ENCODE results near the gene AMDHD2. TPM values are rescaled to one million over a fixed set of nuclear protein-coding genes. Genes with fewer than 3 reads are reported as not detected.
"Not testable (repeated sequence)": the region's sequence is repeated elsewhere in the genome, so short reads cannot be mapped to it uniquely, and the experiment has no call there.

Gene AMDHD2
- total RNA-seq, 2 experiments from 2014 or later = 34.6 to 35.4 TPM

DNA sequence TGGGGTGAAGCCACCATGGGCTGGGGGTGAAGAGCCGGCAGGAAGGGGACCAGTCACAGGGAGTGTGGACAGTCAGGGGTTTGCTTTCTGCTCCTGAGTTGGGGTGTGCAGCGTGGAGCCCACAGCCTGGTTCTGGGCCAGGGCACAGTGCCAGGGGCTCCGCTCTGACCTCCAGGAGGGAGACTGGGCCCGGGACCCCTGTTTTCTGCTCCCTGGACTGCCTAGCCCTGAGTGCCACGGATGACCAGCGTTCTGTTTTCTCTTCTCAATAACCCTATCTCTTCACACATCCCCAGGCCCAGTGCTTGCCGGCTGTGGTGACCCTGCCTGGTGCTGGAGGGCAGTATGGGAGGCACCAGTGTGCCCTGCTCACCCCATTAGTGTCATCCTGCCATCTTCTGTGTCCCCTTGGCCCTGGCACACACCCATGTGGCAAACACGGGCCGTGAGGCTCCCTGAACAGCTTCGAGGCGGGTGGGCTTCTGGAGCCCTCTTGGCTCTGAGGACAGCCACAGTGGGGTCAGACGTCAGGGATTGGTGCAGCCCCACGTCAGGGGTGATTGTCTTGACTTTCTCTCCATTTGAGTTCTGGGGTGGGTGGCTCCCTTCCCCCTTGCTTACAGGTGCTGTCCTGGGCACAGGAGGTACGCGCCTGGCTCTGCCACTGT, 9.9 kb downstream of the AMDHD2 start:
- DNase-seq = no peak
- Mint-ChIP-seq H3K27ac (peak overlapping the region; percentile 58), H3K36me3 (peaks cover 2% of the 10 kb centered on the region)

DNA sequence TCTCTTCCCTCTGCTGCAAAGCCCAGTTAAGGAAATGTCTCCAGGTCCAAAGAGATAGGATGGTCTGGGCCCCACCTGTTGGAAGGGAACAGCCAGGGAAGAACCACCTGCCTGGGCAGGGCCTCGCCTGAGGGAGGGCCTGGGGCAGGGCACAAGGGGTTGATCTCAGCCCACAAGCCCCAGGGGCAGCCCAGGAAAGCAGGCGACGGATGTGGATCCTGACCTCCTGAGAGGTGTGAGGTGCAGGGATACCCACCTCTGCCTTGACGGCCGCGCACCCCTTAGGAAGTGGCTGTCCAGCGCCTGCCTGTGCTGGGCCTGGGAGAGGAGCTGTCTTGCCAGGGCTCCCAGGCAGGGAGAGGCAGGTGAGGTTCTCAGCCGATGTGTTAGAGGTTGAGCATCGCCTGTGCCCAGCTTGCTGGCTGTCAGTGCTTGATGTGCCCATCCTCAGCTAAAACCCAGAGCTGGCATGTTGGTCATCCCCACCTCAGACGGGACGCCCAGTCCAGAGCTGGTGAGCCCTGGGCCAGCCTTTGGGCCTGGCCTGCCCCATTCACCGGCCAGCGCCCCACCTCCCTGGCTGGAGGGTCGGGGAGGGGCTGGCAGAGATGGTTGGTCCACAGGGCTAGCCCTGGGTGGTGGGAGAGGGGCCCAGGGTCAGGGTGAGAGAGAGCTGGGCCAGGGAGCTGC, 10.6 kb downstream of the AMDHD2 start:
- Mint-ChIP-seq H3K27ac (peak overlapping the region; percentile 91), H3K36me3 (peaks cover 2% of the 10 kb centered on the region), H3K4me3 (peak overlapping the region; percentile 91), H3K9me3 (no peaks in the 10 kb centered on the region), H3K27me3 (no peaks in the 10 kb centered on the region), H3K4me1 (peaks cover 15% of the 10 kb centered on the region)
- DNase-seq = no peak

More for the DNA sequence above, 9.9 kb downstream of the AMDHD2 start:
- Mint-ChIP-seq H3K4me1 (peaks cover 15% of the 10 kb centered on the region), H3K9me3 (no peaks in the 10 kb centered on the region), H3K4me3 (no peak overlapping the region), H3K27me3 (no peaks in the 10 kb centered on the region)

DNA sequence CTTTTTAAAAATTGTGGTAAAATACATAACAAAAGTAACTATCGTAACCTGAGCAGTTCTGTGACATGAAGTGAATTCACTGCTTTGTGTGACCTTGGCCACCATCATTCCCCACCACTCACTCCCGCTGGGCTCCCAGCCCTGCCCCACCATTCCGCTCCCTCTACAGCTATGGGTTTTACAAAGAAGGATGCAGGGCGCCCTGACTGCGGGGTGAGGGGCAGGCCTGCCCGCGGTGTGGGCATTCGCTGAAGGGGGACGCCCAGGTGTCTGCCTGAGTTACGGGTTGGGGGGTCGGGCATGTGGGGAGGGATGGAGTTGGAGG, 11.2 kb downstream of the AMDHD2 start, which contains the start of gene CEMP1:
CEMP1 (minus strand) TSS at position 38 of the 325 bp plus-strand sequence. CDS start 335 bp downstream, outside the sequence.
- H3K4me3 Mint-ChIP-seq = peak within 1 kb of the TSS; percentile 91
- H3K27me3 Mint-ChIP-seq = no peaks in the 10 kb centered on the region
- no peaks in the 10 kb centered on the region for H3K9me3 Mint-ChIP-seq
- no peak for DNase-seq
- H3K4me1 Mint-ChIP-seq = peaks cover 15% of the 10 kb centered on the region
- peaks cover 2% of the 10 kb centered on the region for H3K36me3 Mint-ChIP-seq
- peak within 1 kb of the TSS; percentile 97 for H3K27ac Mint-ChIP-seq

DNA sequence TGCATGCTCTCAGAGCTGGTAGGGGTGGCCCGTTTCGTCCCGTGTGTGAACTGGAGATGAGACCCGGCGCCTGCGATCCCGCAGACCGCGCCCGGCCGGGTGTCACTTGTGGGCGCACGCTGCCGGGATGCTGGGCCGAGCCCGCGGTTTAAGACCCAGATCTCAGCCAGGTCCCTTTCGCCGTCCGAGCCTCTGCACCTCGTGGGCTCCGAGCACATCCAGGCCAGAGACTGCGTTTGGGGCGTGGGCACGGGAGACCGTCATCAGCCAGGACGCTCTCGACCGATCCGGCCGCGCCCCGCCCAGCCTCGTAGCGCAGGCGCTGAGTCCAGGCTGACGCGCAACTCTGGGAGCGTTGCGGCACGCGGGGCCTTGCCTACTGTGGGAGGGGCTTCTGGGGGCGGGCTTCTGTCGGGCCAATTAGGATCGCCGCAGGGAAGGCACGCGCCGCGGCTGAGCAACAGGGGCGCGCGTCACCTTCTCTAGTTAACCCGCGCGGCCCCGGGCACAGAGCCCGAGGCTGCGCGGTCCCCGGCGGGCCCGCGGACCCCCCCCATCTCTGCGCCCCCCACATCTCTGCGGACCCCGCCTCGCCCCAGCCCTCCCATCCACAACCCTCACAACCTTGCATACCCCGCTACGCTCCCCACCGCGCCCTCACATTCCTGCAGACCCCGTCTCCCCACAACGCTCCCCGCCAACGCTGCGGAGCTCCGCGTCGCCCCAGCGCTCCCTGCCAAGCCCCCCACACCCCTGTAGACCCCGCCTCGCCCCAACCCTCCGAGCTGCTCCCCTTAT, 11.7 kb downstream of the AMDHD2 start:
- H3K4me3 Mint-ChIP-seq = peak overlapping the region; percentile 91
- DNase-seq = peak; percentile 99
- no peaks in the 10 kb centered on the region for H3K9me3 Mint-ChIP-seq
- peaks cover 2% of the 10 kb centered on the region for H3K36me3 Mint-ChIP-seq
- peak overlapping the region; percentile 97 for H3K27ac Mint-ChIP-seq
- H3K27me3 Mint-ChIP-seq = no peaks in the 10 kb centered on the region
- peaks cover 15% of the 10 kb centered on the region for H3K4me1 Mint-ChIP-seq

DNA sequence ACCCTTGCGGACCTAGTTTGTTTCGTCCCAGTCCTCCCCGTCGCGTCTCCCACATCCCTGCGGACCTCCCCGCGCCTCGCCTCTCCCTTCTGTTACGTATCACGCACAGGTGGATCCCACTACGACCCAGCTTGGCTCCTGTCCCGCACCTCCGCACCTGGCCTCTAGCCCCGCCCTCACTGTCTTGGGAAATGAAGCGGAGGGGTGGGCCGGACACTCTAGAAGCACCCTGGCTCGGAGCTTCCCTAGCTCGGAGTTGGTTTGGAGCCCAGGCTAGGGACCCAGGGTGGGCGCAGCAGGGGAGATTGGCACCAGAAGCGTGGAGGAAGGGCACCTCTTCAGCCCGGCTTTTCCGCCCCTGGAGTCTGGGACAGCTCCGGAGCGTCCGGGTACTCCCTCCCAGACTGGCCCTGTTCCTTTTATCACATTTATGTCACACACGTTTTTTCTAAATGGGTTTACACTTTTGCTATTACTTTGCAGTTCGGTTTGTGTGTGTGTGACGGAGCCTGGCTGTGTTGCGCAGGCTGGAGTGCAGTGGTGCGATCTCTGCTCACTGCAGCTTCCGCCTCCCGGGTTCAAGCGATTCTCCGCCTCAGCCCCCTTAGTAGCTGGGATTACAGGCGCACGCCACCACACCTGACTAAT, 12.4 kb downstream of the AMDHD2 start:
- Mint-ChIP-seq H3K4me3 (peak overlapping the region; percentile 91), H3K4me1 (peaks cover 18% of the 10 kb centered on the region), H3K9me3 (no peaks in the 10 kb centered on the region), H3K27me3 (no peaks in the 10 kb centered on the region), H3K27ac (peak overlapping the region; percentile 97), H3K36me3 (peaks cover 2% of the 10 kb centered on the region)
- DNase-seq = peak; percentile 67

DNA sequence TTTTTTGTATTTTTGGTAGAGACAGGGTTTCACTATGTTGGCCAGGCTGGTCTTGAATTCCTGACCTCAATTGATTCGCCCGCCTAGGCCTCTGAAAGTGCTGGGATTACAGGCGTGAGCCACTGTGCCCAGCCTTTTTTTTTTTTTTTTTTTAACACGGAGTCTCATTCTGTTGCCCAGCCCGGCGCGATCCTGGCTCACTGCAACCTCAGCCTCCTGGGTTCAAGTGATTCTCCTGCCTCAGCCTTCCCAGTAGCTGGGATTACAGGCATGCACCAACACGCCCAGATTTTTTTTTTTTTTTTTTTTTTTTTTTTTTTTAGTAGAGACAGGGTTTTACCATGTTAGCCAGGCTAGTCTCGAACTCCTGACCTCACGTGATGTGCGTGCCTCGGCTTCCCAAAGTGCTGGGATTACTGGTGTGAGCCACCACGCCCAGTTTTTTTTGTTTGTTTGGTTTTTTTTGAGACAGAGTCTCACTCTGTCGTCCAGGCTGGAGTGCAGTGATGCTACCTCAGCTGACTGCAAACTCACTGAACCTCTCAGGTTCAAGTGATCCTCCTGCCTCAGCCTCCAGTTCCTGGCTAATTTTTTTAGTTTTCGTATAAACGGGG, 13.1 kb downstream of the AMDHD2 start:
- Mint-ChIP-seq H3K4me3 (peak overlapping the region; percentile 91), H3K4me1 (peaks cover 18% of the 10 kb centered on the region), H3K27ac (peak overlapping the region; percentile 97)
- not testable (repeated sequence) for H3K9me3 Mint-ChIP-seq, H3K36me3 Mint-ChIP-seq, DNase-seq, H3K27me3 Mint-ChIP-seq

DNA sequence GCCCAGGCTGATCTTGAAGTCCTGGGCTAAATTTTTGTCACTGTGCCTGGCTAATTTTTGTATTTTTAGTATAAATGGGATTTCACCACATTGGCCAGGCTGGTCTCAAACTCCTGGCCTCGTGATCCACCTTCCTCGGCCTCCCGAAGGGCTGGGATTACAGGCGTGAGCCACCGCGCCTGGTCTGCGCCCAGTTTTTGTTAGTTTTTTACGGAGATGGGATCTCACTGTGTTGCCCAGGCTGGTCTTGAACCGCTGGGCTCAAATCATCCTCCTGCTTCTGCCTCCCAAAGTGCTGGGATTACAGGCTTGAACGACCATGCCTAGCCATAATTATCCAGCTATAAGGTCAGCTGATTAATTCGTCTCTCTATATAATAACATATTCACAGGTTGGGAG, 13.7 kb downstream of the AMDHD2 start:
- DNase-seq = no peak
- Mint-ChIP-seq H3K4me1 (peaks cover 21% of the 10 kb centered on the region), H3K4me3 (peak overlapping the region; percentile 34), H3K9me3 (no peaks in the 10 kb centered on the region), H3K27me3 (no peaks in the 10 kb centered on the region), H3K36me3 (peaks cover 4% of the 10 kb centered on the region), H3K27ac (peak overlapping the region; percentile 25)

DNA sequence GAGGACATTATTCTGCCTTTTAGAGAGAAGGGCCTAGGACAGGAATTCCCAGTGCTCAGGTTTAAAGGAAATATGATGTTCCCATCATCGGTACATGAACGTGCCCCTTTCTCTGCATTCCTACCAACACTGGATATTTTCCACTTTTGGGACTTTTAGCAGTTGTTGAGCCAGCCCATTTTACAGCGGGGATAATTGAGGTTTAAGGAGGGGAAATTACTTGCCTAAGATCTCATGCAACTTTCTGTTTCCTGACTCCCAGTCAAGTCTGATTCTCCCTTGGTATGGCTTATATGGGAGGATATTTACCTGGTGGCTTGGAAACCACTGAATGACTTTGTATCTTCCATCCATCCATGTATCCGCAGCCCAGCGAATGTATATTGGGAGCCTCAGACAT, 14.2 kb downstream of the AMDHD2 start:
- not testable (repeated sequence) for H3K36me3 Mint-ChIP-seq, H3K27me3 Mint-ChIP-seq, H3K4me3 Mint-ChIP-seq, DNase-seq, H3K9me3 Mint-ChIP-seq, H3K27ac Mint-ChIP-seq
- H3K4me1 Mint-ChIP-seq = peaks cover 23% of the 10 kb centered on the region

DNA sequence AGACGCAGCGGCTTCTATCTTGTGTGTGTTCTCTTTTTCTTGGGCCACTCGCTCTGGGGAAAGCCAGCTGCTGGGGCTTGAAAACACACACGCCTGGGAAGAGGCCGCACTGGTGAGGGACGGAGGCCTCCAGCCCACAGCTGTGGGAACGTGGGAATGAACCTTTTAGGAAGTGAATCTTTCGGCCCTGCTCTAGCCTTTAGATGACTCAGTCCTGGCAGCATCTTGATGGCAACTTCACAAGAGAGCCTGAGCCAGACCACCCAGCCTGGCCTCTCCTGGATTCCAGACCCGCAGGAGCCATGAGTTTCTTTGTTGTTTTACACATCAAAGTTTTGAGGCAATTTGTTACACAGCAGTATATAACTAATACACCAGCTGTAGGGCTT, 15.4 kb downstream of the AMDHD2 start:
- no peak for DNase-seq
- Mint-ChIP-seq H3K27me3 (no peaks in the 10 kb centered on the region), H3K4me3 (no peak overlapping the region), H3K27ac (no peak overlapping the region), H3K36me3 (peaks cover 6% of the 10 kb centered on the region), H3K4me1 (peaks cover 35% of the 10 kb centered on the region), H3K9me3 (no peaks in the 10 kb centered on the region)

DNA sequence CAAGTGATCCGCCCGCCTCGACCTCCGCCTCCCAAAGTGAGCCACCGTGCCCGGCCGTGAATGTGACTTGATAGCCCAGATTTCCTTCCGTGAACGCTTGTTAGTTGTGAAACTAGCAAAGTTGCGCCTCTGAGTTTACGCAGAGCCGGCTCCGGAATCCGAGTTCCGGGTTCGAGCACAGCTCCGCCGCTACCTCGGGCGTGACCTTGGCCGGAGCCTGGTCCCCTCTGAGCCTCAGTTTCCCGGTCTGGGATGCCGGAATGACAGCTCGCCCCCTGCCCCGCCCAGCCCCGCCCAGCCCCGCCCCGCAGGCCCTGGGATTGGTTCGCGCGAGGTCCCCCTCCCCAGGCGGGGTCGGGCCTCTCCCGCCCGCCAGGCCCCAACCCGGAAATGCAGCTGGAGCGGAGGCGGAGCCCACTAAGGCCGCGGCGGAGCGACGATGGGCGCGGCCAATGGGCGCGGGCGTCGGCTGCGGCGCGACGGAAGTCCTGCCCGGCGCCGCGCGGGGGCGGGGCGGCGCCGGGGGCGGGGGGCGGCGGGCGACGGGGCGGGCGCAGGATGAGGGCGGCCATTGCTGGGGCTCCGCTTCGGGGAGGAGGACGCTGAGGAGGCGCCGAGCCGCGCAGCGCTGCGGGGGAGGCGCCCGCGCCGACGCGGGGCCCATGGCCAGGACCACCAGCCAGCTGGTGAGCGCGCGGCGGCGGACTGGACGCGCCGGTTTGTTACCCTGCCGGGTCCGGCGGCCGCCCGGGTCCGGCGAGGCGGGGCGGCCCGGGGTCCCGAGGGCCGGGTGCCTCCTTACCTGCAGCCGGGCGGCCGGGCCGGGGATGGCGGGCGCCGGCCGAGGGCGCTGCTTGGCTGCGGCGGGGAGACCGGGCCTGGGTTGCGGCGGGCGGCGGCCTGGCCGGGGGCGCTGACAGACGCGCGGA, 17.5 kb downstream of the AMDHD2 start, which contains the start of gene PDPK1:
PDPK1 (plus strand) TSS at position 571 of the 929 bp plus-strand sequence; CDS start at position 663, 92 bp downstream.
- H3K27me3 Mint-ChIP-seq = no peaks in the 10 kb centered on the region
- DNase-seq = peak; percentile 97
- H3K4me1 Mint-ChIP-seq = peaks cover 36% of the 10 kb centered on the region
- peak within 1 kb of the TSS; percentile 87 for H3K27ac Mint-ChIP-seq
- peaks cover 6% of the 10 kb centered on the region for H3K36me3 Mint-ChIP-seq
- H3K9me3 Mint-ChIP-seq = no peaks in the 10 kb centered on the region
- H3K4me3 Mint-ChIP-seq = peak within 1 kb of the TSS; percentile 88

DNA sequence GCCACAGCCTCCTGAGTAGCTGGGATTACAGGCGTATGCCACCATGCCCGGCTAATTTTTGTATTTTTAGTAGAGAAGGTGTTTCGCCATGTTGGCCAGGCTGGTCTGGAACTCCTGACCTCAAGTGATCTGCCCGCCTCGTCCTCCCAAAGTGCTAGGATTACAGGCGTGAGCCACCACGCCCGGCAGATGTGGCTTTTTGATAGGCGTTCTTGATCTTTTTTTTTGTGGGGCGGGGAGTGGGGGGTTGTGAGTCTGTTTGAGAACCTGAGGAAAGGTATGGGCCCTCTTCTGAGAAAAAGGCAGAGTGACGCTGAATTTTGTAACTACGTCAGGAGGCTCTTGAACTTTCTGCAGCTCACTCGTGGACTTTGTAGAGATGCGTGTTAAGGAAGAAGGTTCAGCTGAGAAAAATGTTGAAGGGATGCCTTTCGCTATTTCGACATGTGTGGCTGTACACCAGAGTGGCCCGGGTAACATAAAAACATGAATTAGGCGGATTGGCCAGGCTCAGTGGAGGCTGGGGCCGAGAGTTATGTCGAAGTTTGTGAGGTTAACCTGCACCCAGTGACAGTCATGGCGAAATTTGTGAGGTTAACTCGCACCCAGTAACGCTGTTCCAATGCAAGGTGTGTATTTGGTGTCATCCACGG, 19.1 kb downstream of the AMDHD2 start:
- not testable (repeated sequence) for H3K27me3 Mint-ChIP-seq, H3K36me3 Mint-ChIP-seq, DNase-seq, H3K9me3 Mint-ChIP-seq
- Mint-ChIP-seq H3K4me1 (peaks cover 36% of the 10 kb centered on the region), H3K4me3 (peak overlapping the region; percentile 87), H3K27ac (peak overlapping the region; percentile 51)

DNA sequence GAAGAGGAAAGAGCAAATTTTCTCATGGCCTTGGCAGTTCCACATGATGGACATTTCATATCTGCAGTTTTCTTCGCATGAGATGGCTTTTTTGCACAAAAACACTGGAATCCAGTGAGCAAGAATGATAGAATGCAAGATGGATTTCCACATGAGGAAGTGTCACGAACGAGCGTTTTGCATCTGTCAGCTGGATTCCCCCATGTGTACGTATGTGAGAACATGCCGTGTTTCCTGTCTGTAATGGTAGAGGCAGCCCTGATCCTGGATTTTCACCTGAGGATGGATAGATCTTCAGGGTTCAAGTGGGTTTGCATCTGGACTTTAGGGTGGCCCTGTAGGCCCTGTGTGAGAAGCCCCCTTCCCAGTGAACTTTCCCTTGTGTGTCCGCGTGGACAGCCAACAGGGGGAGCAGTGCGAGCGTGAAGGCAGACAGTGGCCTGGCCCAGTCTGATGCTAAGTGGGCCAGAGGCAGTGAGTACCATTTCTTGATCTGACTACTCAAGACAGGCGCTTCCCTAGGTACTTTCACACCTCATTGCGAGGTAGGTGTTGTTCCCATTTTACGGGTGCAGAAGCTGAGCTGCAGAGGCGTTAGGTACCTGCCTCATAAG, 19.8 kb downstream of the AMDHD2 start:
- H3K9me3 Mint-ChIP-seq, H3K27me3 Mint-ChIP-seq, H3K4me3 Mint-ChIP-seq, H3K36me3 Mint-ChIP-seq, H3K27ac Mint-ChIP-seq: not testable (repeated sequence)
- peaks cover 36% of the 10 kb centered on the region for H3K4me1 Mint-ChIP-seq
- DNase-seq = peak; percentile 41

DNA sequence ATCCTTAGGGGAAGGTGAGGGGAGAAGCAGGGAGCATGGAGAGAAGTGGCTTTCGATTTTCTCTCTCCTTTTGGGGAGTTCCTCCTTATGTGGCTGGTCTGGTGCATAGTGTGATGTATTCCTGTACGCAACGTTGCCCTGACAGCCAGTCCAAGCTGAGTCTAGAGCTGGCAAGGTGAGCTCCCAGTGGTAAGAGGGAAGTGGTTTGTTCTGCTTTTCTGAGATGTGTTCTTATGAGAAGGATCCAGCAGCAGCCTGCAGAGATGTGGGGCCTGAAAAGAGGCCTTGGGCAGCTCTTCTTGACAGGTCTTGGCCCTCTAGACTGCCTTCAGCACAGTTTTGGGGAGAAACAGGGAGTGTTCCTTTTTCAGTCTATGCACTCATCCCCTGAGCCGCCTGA, 20.7 kb downstream of the AMDHD2 start:
- peak overlapping the region; percentile 28 for H3K27ac Mint-ChIP-seq
- H3K4me3 Mint-ChIP-seq, H3K27me3 Mint-ChIP-seq, H3K9me3 Mint-ChIP-seq, DNase-seq: not testable (repeated sequence)
- peaks cover 12% of the 10 kb centered on the region for H3K36me3 Mint-ChIP-seq
- H3K4me1 Mint-ChIP-seq = peaks cover 36% of the 10 kb centered on the region

Data from activated naive CD8-positive, alpha-beta T cell treated with anti-CD3 and anti-CD28 coated beads for 36 hours (primary cell).